HepG2 (cell line): Measurements from ENCODE around the gene APBA1. TPM values are rescaled to one million over a fixed set of nuclear protein-coding genes. Genes with fewer than 3 reads are reported as not detected.

Experiments
- ATAC-seq: fragments of 200-7000 bp; cut with Tn5 transposase; 3 replicates; pipeline ENCODE4 v1.9.1; 2020; ENCODE audit warnings: mild to moderate bottlenecking, moderate library complexity
- BruUV-seq: library from RNA; stranded (reverse); fragments of 400-500 nt; replicated peaks from 2 replicates; lab custom pipeline; 2021; lab: Mats Ljungman, UMichigan
- CTCF ChIA-PET: fragments of 300-600 bp; formaldehyde crosslinking; extraction: SDS; loops from one replicate; lab custom pipeline; 2021; ENCODE audit warnings: low total read pairs, inconsistent platforms, low intra/inter-chr PET ratio; lab: Yijun Ruan, JAX
- POLR2A ChIA-PET: fragments of 350-600 bp; sonication (Branson Sonifier 250); formaldehyde crosslinking; loops from one replicate; lab custom pipeline; 2020; ENCODE audit warnings: antibody characterized with exemption, inconsistent platforms; lab: Yijun Ruan, JAX
- DNase-seq: peaks from one replicate; pipeline ENCODE4 v3.0.0-alpha.2; 2015; ENCODE audit warnings: low spot score
- FAIRE-seq: peaks from 3 replicates; lab custom pipeline; 2011; peaks lifted over from hg19 to GRCh38; lab: Jason Lieb, UNC
- H2AFZ ChIP-seq: one replicate; pipeline ENCODE4 v1.6.1; 2011; ENCODE audit warnings: low read length, inconsistent platforms
- H3K27ac ChIP-seq: fragments of 300-600 bp; 3 replicates; pipeline ENCODE4 v1.8.0; 2011; ENCODE audit warnings: mixed run types, mild to moderate bottlenecking, mixed read lengths, low read length, inconsistent platforms; ENCODE audit not compliant: insufficient read depth; ENCODE audit errors: extremely low read length
- H3K27me3 ChIP-seq, 2 experiments: fragments of 200-600 bp in 1 of 2; 2 replicates in 1 of 2; 3 replicates in 1 of 2; pipeline versions ENCODE4 v1.6.0 to v1.8.0; 2011; ENCODE audit warnings: low read length in 2 of 2, mild to moderate bottlenecking in 2 of 2, moderate library complexity in 2 of 2, inconsistent platforms in 1 of 2; ENCODE audit not compliant: insufficient read depth in 2 of 2, control insufficient read depth in 1 of 2
- H3K36me3 ChIP-seq, 2 experiments: fragments of 200-600 bp in 1 of 2; replicated peaks in 1 of 2; 2 replicates in 1 of 2; 3 replicates in 1 of 2; pipeline versions ENCODE4 v1.5.1 to v1.8.0; 2011; ENCODE audit warnings: low read length in 2 of 2, inconsistent platforms in 1 of 2; ENCODE audit not compliant: insufficient read depth in 2 of 2, control insufficient read depth in 1 of 2
- H3K4me1 ChIP-seq: 2 replicates; pipeline ENCODE4 v1.5.1; 2012; ENCODE audit warnings: low read length, inconsistent platforms; ENCODE audit not compliant: insufficient read depth
- H3K4me2 ChIP-seq: 2 replicates; pipeline ENCODE4 v1.6.0; 2011; ENCODE audit warnings: low read depth, low read length, inconsistent platforms
- H3K4me3 ChIP-seq, 3 experiments: fragments of 200-600 bp in 1 of 3; sonication (generic), shearing (Covaris generic) in 1 of 3; replicated peaks in 1 of 3; 2 replicates each; pipeline ENCODE4 v1.5.1; 2011 to 2016; ENCODE audit warnings: low read length in 3 of 3, inconsistent platforms in 2 of 3, low read depth in 2 of 3, mild to moderate bottlenecking in 2 of 3, control low read depth in 1 of 3, mixed read lengths in 1 of 3; ENCODE audit not compliant: insufficient read depth in 1 of 3
- H3K79me2 ChIP-seq: one replicate; pipeline ENCODE4 v1.6.1; 2011; ENCODE audit warnings: low read length, inconsistent platforms; ENCODE audit not compliant: insufficient read depth
- H3K9ac ChIP-seq: 2 replicates; pipeline ENCODE4 v1.6.0; 2011; ENCODE audit warnings: mild to moderate bottlenecking, low read depth, low read length, inconsistent platforms; ENCODE audit not compliant: insufficient read depth
- H3K9me3 ChIP-seq: 2 replicates; pipeline ENCODE4 v1.5.1; 2012; ENCODE audit warnings: mild to moderate bottlenecking, low read length
- H4K20me1 ChIP-seq: 2 replicates; pipeline ENCODE4 v1.6.0; 2011; ENCODE audit warnings: inconsistent platforms, mild to moderate bottlenecking, low read length, moderate library complexity; ENCODE audit not compliant: insufficient read depth
- AKNA ChIP-seq: sonication (generic); formaldehyde crosslinking; IDR thresholded peaks from 2 replicates; pipeline ENCODE4 v1.4.0; 2020; ENCODE audit warnings: missing genetic modification reagents, borderline replicate concordance
- NFAT5 ChIP-seq: sonication (generic); formaldehyde crosslinking; IDR thresholded peaks from 2 replicates; pipeline ENCODE4 v1.4.0; 2020; ENCODE audit warnings: missing genetic modification reagents
- ZNF674 ChIP-seq: sonication (generic); formaldehyde crosslinking; IDR thresholded peaks from 2 replicates; pipeline ENCODE4 v1.5.0; 2020; ENCODE audit warnings: low read depth, mild to moderate bottlenecking, missing genetic modification reagents
- in situ Hi-C: cut with HindIII; loops from 2 replicates; pipeline ENCODE4 v1.10.0; 2017; ENCODE audit warnings: low pct_unique_long_range_greater_than_20kb; ENCODE audit not compliant: extremely low pct_ligation_motif_present
- intact Hi-C: fragments of 100-400 bp; cut with micrococcal nuclease; formaldehyde crosslinking; loops from one replicate; pipeline ENCODE4 v1.10.0; 2022; ENCODE audit not compliant: unreplicated experiment
- polyA plus RNA-seq, 8 experiments: library from polyadenylated mRNA; depleted of rRNA in 3 of 8; stranded (reverse) in 7 of 8; unstranded in 1 of 8; fragments of >200 nt; fragmentation: Illumina TruSeq in 4 of 8; extraction: Trizol in 4 of 8; gene quantifications; 2 replicates each; pipeline versions ENCODE4 v1.2.1 to v1.2.3, GENCODE V29; 2011 to 2016; ENCODE audit warnings: low read depth in 4 of 8, missing spikeins in 1 of 8, mixed read lengths in 1 of 8; ENCODE audit not compliant: insufficient read depth in 1 of 8
- total RNA-seq, 5 experiments: library from RNA; depleted of rRNA; stranded (reverse); fragments of >200 nt; fragmentation: Illumina TruSeq; extraction: Trizol; gene quantifications; 2 replicates each; pipeline ENCODE4 v1.2.3, GENCODE V29; 2016; ENCODE audit warnings: low read depth in 1 of 5
- TF ChIP-seq, protein P1 (sequence below): sonication (generic); formaldehyde crosslinking; IDR thresholded peaks from 2 replicates; pipeline ENCODE4 v1.4.0; 2020; ENCODE audit warnings: missing genetic modification reagents

APBA1 gene
- total and polyA plus RNA-seq, 2 of the 13 experiments (the other 11 are each of a cell fraction or from before 2014, with no cell fraction given), result 0.15 TPM; not detected in 1

DNA sequence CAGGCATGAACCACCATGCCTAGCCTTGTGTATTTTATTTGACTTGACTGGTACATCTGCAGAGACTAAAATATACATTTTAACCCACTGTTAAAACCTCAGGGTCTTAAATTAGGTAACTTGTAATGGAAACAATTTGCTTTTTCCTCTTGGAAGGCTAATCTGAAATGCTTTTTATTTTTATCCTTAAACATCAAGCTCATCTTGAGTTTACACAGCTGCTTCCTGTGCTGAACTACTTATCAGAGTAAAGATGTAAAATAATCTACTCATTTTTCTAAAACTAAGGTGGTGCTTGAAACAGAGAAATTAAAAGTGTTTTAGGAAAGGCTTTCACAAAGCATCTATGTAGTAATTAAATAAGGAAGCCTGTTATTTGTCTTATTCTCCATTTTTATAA is 203.0 kb downstream of the APBA1 start:
- no peak for ATAC-seq
- H3K79me2 ChIP-seq, result no peaks in the 10 kb centered on the region
- DNase-seq, result no peak
- H4K20me1 ChIP-seq, result no peaks in the 10 kb centered on the region
- H3K27me3 ChIP-seq, result peaks cover 0 to 18% of the 10 kb centered on the region in 2 experiments; a peak in 3 of 5 replicates
- no TSS peak for BruUV-seq
- ChIA-PET CTCF (no interaction called here), POLR2A (no interaction called here)
- no peak for TF ChIP-seq ZNF674
- TF ChIP-seq, protein P1, sequence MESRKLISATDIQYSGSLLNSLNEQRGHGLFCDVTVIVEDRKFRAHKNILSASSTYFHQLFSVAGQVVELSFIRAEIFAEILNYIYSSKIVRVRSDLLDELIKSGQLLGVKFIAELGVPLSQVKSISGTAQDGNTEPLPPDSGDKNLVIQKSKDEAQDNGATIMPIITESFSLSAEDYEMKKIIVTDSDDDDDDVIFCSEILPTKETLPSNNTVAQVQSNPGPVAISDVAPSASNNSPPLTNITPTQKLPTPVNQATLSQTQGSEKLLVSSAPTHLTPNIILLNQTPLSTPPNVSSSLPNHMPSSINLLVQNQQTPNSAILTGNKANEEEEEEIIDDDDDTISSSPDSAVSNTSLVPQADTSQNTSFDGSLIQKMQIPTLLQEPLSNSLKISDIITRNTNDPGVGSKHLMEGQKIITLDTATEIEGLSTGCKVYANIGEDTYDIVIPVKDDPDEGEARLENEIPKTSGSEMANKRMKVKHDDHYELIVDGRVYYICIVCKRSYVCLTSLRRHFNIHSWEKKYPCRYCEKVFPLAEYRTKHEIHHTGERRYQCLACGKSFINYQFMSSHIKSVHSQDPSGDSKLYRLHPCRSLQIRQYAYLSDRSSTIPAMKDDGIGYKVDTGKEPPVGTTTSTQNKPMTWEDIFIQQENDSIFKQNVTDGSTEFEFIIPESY (CRISPR knock-in tag), result no peak
- no peak for TF ChIP-seq NFAT5 (CRISPR knock-in tag)
- TF ChIP-seq AKNA (CRISPR knock-in tag), result no peak
- no peak overlapping the region for H3K4me3 ChIP-seq
- H3K4me1 ChIP-seq, result peaks cover 11% of the 10 kb centered on the region
- no peaks in the 10 kb centered on the region for H3K9me3 ChIP-seq
- no peaks in the 10 kb centered on the region for H3K36me3 ChIP-seq
- in situ Hi-C loops (no loop called here), intact Hi-C loops (no loop called here)
- H3K27ac ChIP-seq, result no peak overlapping the region
- FAIRE-seq, result no peak
- no peak overlapping the region for H3K4me2 ChIP-seq
- no peak overlapping the region for H3K9ac ChIP-seq
- H2AFZ ChIP-seq, result no peak overlapping the region
